ENCODE results near the gene NUDT5. TPM values are rescaled to one million over a fixed set of nuclear protein-coding genes. Genes with fewer than 3 reads are reported as not detected.
"Not testable (repeated sequence)": the region's sequence is repeated elsewhere in the genome, so short reads cannot be mapped to it uniquely, and the experiment has no call there.

The NUDT5 gene
- total RNA-seq, 1 donor from 2014 or later: 91.5 TPM

DNA sequence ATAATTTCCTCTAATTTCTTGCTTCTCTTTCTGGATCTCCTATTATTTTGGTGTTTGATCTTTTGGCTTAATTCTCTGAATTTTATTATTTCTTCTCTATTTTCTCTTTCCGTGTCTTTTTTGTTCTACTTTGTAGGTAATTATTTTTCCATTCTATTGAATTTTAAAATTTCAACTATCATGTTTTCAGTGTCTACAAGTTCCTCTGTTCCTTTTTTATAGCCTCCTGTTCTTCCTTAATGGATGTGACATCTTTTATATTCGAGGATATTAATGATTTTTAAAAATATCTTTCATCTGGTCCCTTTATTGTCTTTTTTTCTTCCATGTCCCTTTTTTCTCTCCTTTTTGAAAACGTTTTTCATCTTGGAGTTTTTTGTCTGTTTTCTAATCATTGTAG lies 11.4 kb upstream of the NUDT5 start:
- intact Hi-C loops (cut with micrococcal nuclease): no loop called here

DNA sequence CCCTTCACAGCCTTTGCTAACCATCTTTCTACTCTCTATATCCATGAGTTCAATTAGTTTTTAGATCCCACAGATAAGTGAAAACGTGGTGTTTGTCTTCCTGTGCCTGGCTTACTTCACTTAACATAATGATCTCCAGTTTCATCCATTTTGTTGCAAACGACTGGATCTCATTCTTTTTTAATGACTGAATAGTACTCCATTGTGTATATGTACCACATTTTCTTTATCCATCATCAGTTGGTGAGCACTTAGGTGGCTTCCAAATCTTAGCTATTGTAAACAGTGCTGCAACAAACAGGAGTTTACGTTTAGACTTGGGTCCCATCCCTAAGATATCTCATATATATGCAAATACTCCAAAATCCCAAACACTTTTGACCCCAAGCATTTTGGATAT lies 9.4 kb upstream of the NUDT5 start:
- intact Hi-C loops (cut with micrococcal nuclease): no loop called here

DNA sequence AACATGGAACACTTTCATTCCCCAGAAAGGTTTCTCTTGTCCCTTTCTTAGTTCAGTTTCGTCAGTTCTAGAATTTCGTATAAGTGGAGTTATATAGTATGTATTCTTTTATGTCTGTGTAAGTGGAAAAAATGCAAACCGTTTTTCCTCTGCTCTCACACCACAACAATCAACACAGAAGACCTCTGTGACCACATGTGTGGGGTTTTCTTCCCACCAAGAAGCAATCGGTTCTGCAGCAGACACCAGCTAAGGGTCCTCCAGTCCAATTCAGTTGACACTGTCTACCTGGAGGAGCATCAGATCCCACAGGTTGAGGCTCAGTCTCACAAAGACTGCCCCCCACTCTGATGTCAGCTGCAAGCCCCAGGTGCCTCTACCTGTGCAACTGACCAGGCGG lies 6.5 kb upstream of the NUDT5 start:
- intact Hi-C loops (cut with micrococcal nuclease): no loop called here

DNA sequence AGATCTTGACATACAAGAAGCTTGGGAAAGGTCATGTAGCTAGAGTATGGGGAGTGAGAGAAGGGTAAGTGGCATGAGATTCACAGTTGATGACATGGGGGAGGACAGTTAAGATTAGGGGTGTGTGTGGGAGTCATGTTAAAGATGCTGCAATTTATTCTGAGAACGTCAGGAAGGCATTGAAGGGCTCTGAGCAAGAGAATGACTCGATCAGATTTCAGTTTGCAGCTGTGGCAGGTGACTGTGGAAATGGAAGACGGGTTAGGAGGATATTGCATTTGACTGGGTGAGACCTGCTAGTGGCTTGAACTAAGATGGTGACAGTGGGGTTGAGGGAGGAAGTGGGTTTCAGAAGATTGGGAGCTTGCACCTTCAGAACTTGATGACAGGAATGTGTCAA lies 5.9 kb upstream of the NUDT5 start:
- intact Hi-C loops (cut with micrococcal nuclease): no loop called here

DNA sequence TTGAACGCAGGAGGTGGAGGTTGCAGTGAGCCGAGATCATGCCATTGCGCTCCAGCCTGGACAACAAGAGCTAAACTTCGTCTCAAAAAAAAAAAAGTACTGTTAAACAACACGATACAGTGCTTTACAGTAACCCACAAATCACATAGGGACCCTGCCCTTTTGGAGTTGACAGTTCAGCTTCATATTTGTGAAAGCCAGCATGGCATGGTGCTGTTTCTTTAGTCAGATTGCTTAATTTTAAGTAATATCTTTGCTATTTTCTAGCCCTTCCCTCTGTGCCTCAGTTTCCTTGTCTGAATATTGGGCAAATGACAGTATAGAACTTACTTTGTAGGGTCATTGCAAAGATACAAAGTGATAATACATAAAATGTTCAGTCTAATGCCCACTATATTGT lies 5.2 kb upstream of the NUDT5 start:
- intact Hi-C loops (cut with micrococcal nuclease): no loop called here

DNA sequence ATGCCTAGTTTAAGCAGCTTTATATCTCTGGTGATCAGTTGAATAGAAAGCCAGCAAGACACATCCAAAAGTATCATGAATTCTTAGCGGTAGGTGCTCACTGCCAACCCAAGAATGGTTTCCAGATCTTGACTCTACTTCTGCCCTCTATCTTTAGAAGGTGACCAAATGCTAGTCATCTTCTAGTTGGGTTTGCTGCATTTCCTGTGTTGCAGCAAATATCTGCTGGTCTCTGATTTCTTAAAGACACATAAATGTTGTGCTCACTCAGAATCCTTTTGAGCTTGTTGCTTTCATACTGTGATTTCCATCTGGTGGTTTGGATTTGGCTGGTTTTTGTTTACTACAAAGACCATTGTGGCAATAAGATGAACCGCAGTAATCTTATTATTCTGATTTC lies 2.5 kb upstream of the NUDT5 start:
- intact Hi-C loops (cut with micrococcal nuclease): loop anchor here (5.0 to 10.0 kb wide), 3 partner anchors 147 to 904 kb away; partner anchors contain the start of genes CAMK1D and OPTN

DNA sequence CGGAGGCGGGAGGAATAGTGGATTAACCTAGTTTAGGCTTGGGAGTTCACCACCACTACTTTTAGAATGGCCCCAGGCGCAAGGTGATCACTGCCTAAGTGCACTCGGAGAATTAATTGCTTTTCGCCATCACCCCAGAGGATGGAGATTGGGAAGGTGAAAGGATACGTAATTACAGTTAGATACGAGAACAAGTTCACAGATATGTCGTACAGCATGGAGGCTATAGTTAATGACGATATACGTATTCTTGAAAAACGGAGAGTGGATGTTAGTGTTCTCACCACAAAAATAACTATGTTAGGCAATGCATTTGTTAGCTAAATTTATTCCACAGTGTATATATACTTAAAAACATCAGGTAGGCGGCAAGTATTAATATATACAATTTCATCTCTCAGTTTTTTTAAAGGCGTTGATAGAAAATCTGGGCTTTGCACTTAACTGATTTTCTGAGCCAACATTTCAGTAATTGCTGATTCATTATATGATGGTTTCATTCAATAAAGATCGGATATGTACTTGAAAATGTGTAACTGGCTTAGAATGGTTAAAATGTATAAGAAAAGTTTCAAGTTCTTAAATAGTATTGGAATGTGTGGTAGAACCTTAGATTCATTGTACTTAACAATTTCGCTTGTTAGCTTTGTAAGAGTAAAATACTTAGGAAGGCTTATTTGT lies 980 bp upstream of the NUDT5 start:
- intact Hi-C loops (cut with micrococcal nuclease): loop anchor here (5.0 to 10.0 kb wide), 3 partner anchors 148 to 906 kb away; partner anchors contain the start of genes CAMK1D and OPTN

DNA sequence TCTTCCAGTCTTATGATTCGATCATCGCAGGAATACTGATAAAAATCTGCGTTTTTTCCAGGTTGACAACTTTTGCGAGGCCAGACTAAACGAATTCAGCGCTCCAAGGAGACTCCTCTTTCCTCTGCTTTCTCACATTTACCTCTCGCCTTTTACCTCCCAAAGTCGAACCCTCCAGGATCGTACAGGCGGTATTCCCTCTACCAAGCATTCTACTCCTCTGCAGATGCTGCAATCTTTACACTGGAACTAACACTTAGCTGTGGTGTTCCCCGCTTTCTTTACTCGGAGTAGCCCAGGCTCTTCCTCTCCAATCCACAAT lies 449 bp downstream of the NUDT5 start:
- intact Hi-C loops (cut with micrococcal nuclease): loop anchor here (1.0 to 10.0 kb wide), 7 partner anchors 14 to 907 kb away; partner anchors contain the start of genes CAMK1D, DHTKD1, OPTN and SEC61A2

DNA sequence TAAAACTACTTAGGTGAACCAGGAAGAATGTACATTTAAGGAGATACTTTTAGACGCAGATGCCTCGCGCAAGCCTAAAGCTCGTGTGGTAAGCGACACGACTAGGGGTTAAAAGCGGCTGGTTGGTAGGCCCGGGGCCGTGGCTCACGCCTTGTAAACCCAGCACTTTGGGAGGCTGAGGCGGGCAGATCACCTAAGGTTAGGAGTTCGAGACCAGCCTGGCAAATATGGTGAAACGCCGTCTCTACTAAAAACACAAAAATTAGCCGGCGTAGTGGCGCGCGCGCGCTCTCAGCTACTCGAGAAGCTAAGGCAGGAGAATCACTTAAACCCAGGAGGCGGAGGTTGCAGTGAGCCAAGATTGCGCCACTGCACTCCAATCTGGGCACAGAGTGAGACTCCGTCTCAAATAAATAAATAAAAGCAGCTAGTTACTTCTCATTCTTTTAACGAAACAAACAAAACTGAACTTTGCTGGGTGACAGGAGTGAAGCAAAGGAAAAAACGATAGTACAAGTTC lies 879 bp downstream of the NUDT5 start:
- intact Hi-C loops (cut with micrococcal nuclease): loop anchor here (1.0 to 10.0 kb wide), 7 partner anchors 14 to 907 kb away; partner anchors contain the start of genes CAMK1D, DHTKD1, OPTN and SEC61A2

DNA sequence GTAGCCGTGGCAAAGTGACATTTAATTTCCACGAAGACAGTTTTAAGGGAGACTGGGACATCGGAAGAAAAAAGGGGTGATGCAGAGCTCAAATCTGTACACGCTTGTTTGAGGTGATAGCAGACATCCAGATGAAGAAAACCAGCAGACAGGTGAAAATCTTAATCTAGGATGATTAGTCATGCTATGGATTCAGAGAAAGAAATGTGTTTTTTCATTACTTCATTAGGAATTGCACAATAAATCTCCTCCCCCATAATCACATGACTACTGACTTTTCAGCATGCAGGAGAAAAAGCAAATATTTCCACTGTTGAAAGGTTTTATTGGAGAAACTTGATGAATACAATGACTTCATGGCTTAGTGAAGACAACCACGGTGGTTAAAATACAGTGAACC lies 2.5 kb downstream of the NUDT5 start:
- intact Hi-C loops (cut with micrococcal nuclease): loop anchor here (10.0 kb wide), 1 partner anchor 152 kb away; the partner anchor contains the start of gene CAMK1D

DNA sequence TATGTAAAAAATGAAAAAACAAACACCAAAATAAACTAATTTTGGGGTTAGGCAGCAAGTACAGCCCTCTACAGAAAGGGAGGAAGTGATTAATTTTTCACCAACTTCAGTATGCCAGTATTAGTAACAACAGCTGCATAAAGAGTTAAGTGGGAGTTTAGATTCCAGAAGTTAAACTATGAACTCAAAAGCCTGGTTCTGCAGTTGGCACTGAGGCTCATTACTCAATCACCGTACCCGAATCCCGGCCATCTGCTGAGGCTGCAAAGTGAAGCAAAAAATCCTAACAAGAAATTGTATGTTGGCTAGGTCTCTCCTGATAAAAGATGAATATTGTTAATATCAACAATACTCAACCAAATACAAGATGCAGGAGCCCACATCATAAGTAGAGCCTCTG lies 4.0 kb downstream of the NUDT5 start:
- intact Hi-C loops (cut with micrococcal nuclease): loop anchor here (10.0 kb wide), 1 partner anchor 153 kb away; the partner anchor contains the start of gene CAMK1D

DNA sequence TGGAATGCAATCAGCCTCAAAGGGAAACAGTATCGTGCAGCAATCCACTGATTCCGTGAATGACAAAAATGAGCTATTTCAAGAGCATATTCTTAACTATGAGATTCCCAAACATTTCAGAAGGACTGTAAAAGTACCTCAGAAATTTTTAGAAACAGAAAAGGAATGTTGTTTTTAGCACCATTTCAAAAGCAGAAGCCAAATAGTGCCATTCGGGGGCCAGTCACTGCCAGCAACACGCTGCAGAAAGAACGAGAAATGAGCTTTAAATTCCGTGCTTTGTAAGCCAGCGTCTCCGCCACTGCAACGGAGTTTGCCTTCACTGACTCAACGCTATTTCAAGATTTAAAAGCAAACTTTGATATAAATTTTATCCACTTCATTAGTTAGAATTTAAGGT lies 6.3 kb downstream of the NUDT5 start:
- intact Hi-C loops (cut with micrococcal nuclease): no loop called here

DNA sequence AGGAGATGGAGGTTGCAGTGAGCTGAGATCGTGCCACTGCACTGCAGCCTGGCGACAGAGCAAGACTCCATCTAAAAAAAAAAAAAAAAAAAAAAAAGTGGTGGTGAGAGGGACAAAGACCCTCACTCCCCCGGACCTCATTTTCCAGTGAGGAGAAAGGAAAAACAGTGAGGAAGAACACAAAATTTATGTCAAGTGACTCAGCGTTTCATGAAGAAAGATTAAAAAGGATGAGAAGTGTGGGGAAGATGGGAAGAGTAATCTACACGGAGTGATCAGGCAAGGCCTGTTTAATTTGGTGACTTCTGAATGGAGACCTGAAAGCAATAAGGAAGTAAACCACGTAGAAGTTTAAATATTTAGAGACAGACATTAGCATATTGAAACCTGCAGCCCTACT lies 7.0 kb downstream of the NUDT5 start:
- intact Hi-C loops (cut with micrococcal nuclease): no loop called here

DNA sequence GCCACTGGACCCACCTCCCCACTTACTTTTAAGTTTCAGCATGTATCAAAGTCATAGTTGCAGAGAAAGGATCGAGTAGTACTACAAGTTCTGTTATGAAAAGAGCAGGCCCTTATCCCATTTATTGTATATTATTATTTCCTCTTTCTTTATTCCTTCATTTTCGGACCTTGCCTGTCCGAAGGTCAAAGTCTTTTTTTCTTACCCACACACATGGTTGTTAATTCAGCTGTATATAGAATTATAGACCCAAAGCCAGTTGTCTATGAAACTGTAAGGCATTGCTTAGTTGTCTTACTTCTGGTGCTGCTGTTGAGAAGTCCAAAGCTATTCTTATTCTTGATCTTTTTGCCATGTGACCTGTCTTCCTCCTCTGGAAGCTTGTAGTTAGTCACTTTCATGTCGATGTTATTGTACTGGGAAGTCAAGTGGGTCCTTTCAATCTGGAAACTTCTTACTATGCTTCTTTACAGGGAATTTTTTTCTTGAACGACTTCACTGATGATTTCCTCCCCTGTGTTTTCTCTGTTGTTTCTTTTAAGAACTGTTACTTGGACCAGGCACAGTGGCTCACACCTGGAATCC lies 8.3 kb downstream of the NUDT5 start:
- intact Hi-C loops (cut with micrococcal nuclease): no loop called here

DNA sequence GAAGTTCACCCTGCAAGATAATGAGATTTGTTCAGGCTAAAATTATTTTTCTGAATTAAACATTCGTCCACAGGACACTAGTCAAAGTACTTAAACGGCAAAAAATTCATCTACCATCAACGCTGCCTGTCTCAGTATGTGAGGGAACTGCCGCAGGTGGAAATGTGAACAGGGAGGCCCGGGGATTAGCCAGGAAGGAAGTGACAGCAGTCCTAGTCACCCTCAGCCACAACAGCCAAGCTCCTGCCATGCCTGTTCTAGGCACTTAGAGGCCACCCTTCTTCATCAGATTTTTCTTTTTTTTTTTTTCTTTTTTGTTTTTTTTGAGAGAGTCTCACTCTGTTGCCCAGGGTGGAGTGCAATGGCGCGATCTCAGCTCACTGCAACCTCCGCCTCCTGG lies 9.4 kb downstream of the NUDT5 start:
- intact Hi-C loops (cut with micrococcal nuclease): no loop called here

DNA sequence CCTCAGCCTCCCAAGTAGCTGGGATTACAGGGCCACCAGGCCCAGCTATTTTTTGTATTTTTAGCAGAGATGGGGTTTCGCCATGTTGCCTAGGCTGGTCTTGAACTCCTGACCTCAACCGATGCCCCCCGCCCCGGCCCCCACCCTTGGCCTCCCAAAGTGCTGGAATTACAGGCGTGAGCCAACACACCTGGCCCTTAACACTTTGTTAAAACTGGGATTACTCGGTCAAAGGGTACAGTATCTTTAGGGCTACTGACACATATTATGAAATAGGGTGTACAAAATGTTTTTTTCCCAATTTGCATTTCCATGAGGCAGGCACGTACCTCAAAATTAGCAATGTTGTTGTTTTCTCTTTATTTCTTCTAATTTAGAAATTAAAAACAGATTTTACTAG lies 11.5 kb downstream of the NUDT5 start:
- intact Hi-C loops (cut with micrococcal nuclease): loop anchor here (5.0 kb wide), 1 partner anchor 142 kb away; the partner anchor contains the start of gene UPF2

DNA sequence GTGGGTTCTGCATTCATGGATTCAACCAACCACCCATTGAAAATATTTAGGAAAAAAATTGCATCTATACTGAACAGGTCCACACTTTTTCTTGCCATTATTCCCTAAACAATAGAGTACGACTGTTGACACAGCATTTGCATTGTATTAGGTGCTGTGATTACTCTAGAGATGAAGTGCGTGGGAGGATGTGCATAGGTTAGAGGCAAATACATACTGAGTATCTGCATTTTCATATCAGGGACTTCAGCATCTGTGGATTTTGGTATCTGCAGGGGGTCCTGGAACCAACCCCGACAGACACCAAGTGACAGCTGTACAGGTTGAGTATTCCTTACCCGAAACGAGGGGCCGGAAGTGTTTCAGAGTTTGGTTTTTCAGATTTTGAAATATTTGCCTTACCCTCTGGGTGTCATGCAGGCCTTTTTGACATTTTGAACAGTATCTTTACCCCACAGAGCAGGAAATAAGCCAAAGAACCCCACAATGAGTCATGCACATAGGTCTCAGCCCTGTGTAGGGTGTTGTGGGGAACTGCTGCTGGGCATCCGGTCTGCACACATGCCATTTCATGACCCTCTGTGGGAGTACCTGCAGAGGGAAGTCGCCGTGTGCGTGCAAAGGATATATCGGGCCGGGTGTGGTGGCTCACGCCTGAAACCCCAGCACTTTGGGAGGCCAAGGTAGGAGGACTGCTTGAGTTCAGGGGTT lies 14.5 kb downstream of the NUDT5 start:
- intact Hi-C loops (cut with micrococcal nuclease): loop anchor here (1.0 to 5.0 kb wide), 2 partner anchors 14 to 139 kb away; partner anchors contain the start of genes NUDT5 and UPF2

DNA sequence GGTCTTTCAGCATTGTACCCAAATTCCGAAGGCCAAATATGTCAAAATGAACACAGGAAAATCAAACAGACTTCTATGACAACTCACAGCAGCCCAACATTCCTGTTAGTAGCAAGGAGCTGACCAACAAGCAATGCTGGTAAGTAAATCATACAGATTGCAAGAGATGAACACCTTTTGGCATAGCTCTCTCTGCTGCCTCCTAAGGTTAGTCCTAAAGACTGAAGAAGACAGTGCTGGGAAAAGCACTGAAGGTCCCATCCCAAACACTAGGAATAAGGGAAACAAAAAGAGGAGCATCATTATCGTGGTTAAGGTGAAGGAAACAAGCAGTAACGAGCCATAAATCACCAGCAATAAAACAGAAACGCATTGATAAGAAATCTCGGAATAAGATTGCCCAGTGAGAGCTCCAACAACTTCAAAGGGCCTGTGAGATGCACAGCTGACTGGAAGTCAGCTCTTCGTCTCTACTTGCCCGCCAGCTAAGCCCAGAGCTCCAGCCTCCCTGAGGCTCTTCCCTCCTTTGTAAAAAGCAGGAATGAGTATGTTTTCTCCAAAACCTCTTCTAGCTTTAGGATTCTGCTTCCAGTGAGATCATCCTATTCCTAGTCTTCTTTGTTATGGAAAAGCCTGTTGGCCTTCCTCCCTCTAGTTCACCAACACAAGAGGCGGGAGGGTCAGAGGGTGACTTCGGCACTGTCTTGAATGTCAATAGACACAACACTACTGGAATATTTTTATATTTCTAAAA lies 15.3 kb downstream of the NUDT5 start:
- intact Hi-C loops (cut with micrococcal nuclease): loop anchor here (5.0 kb wide), 1 partner anchor 138 kb away; the partner anchor contains the start of gene UPF2

DNA sequence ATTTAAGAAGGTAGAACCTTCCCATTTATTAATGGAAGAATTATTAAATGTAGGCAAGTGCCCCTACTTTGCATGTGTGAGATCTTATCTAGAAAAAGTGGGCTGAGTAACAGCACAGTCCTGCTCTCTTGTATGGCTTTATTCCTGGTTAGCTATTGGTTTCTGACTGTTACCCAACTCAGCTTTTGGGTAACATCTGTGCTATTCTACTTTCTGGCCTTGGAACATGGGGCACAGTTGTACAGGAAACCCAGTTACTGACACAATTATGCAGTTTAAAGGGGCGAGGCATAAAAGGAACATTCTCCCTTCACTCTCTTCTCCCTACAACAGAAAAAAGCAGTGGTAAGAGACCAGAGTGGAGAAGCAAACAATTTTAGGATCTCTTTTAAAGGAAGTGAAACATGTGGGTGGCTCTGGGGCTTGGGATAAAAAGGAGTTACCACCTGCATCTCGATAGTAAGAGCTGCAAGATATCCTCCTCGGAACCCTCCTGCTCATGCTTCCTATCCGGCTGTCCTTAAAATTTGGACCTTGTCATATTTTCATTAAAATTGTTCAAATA lies 16.0 kb downstream of the NUDT5 start:
- intact Hi-C loops (cut with micrococcal nuclease): loop anchor here (5.0 kb wide), 1 partner anchor 137 kb away; the partner anchor contains the start of gene UPF2

DNA sequence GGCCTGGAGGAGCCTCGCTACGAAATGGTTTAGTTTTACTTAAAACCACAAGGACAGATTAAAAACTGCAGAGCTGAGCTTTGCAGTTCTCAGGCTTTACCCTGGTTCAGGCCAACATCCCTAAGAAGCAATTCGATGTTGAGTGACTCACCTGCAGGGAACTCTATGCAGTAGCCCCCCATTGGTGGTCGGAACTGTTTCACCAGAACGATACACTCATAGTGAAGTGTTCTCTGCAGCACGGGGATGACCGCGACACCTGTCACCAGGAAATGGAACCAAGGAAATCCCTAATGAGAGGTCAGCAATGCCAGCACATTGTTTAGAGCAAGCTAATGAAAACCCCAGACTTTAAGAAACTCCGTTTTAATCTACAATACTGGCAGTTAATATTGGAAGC lies 18.0 kb downstream of the NUDT5 start:
- intact Hi-C loops (cut with micrococcal nuclease): no loop called here

DNA sequence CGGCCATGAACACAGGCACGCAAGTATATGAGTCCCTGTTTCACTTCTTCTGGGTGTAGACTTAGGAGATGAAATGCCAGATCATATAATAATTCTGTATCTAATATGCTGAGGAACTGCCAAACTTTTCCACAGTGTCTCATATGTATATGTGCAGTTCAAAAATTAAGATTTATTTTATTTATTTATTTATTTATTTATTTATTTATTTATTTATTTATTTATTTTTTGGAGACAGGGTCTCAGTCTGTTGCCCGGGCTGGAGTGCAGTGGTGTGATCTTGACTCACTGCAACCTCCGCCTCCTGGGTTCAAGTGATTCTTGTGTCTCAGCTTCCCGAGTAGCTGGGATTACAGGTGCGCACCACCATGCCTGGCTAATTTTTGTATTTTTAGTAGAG lies 24.2 kb downstream of the NUDT5 start:
- intact Hi-C loops (cut with micrococcal nuclease): not testable (repeated sequence)
